Measurements from ENCODE around the gene RPL28.

GRCh38 chr19:55348317-55349034 lies 37.3 kb upstream of the RPL28 start:
- no peak for TF ChIP-seq CTCF (IDR thresholded peaks at IDR 0.05; ENCODE audit: borderline replicate concordance, extremely low read depth, low read length, poor library complexity, severe bottlenecking)
- no peak for TF ChIP-seq EZH2 (IDR thresholded peaks at IDR 0.05; ENCODE audit: borderline replicate concordance, low read depth, low read length, severe bottlenecking)
